ENCODE data around the gene DAGLA. TPM values are rescaled to one million over a fixed set of nuclear protein-coding genes. Genes with fewer than 3 reads are reported as not detected.
A peak's percentile ranks its signal among the peaks of the same experiment; 100 is the strongest.

Gene DAGLA
- total RNA-seq, 3 donors from 2014 or later: 7.2 to 12.0 (median 11.9) TPM

DNA sequence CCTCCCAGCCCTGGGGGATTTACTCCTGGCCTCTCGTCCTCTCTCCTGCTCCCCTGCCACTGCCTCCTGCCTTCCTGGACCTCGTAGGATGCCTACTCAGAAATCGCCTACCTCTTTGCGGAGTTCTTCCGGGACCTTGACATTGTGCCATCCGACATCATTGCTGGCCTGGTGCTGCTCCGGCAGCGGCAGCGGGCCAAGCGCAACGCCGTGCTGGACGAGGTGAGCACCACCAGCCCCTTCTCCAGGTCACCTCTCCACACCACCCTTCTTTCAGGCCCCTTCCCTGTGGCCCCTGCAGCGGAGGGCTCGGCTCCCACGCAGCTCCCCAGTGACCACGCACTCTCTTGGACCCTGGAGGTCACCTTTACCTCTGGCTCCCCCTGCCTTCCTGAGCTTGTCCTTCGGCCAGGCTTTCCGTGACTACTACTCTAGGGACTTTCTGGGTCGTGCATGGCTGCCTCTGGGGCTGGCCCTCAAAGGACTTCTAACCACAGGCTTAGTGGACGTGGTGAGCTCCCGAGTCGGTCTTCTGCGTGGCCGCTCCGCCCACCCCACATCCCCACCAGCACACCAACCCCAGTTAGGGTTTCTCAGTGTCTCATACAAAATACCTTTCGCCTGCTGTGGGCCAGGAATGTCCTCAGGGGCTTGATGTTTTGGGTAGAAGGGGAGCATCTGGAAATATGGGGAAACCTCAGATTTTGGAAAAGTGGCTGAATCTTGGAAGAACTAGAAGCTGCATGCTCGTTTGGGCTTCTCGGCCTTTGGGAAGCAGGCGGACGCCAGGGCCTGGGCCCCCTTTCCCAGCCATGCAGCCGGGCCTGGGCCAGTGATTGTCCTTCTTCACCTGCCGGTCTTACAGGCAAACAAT lies 48.1 kb downstream of the DAGLA start:
- Histone ChIP-seq H3K9me3 (no peaks in the 10 kb centered on the region), H3K36me3 (ENCODE audit: low read depth) (no peaks in the 10 kb centered on the region), H3K4me3 (no peak overlapping the region), H3K4me1 (ENCODE audit: low read depth) (no peaks in the 10 kb centered on the region)
- ATAC-seq (no peak), DNase-seq (no peak)
- TF ChIP-seq, protein P1, sequence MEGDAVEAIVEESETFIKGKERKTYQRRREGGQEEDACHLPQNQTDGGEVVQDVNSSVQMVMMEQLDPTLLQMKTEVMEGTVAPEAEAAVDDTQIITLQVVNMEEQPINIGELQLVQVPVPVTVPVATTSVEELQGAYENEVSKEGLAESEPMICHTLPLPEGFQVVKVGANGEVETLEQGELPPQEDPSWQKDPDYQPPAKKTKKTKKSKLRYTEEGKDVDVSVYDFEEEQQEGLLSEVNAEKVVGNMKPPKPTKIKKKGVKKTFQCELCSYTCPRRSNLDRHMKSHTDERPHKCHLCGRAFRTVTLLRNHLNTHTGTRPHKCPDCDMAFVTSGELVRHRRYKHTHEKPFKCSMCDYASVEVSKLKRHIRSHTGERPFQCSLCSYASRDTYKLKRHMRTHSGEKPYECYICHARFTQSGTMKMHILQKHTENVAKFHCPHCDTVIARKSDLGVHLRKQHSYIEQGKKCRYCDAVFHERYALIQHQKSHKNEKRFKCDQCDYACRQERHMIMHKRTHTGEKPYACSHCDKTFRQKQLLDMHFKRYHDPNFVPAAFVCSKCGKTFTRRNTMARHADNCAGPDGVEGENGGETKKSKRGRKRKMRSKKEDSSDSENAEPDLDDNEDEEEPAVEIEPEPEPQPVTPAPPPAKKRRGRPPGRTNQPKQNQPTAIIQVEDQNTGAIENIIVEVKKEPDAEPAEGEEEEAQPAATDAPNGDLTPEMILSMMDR (IDR thresholded peaks at IDR 0.05): no peak
- intact Hi-C loops (cut with DNase I, micrococcal nuclease): no loop called here

DNA sequence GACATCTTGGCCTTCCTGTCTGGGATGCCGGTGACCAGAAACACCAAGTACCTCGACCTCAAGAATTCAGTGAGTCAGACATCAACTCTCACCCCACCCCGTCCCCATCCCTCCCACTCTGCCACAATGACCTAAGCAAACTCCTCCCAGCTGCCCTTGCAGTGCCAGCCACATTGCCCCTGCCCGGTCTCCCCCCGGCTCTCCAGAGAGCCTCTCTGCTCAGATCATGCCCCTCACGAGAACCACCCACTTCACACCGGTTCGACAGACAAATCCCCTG lies 48.7 kb downstream of the DAGLA start:
- DNase-seq: no peak
- Histone ChIP-seq H3K4me3 (no peak overlapping the region), H3K36me3 (ENCODE audit: low read depth) (no peaks in the 10 kb centered on the region), H3K4me1 (ENCODE audit: low read depth) (no peaks in the 10 kb centered on the region), H3K9me3 (no peaks in the 10 kb centered on the region)
- intact Hi-C loops (cut with DNase I, micrococcal nuclease): no loop called here
- TF ChIP-seq, protein P1 (IDR thresholded peaks at IDR 0.05): no peak
- no peak for ATAC-seq

- DNase-seq (peak in 1 of 3 donors; percentile 48), ATAC-seq (peak; percentile 40)
- intact Hi-C loops (cut with DNase I, micrococcal nuclease): loop anchor here in 1 of 2 donors (5.0 kb wide), 1 partner anchor 53 kb away; no protein-coding TSS in a partner anchor
- Histone ChIP-seq H3K4me1 (ENCODE audit: low read depth) (no peaks in the 10 kb centered on the region), H3K4me3 (no peak overlapping the region), H3K36me3 (ENCODE audit: low read depth) (no peaks in the 10 kb centered on the region), H3K9me3 (no peaks in the 10 kb centered on the region)
- TF ChIP-seq, protein P1 (IDR thresholded peaks at IDR 0.05): no peak
Observed at GRCh38 chr11:61730240-61730994, 50.2 kb downstream of the DAGLA start.

- no peak overlapping the region for H3K4me3 ChIP-seq
- no peak for ATAC-seq
- TF ChIP-seq, protein P1 (IDR thresholded peaks at IDR 0.05): no peak
- no peaks in the 10 kb centered on the region for H3K9me3 ChIP-seq
- intact Hi-C loops (cut with DNase I, micrococcal nuclease): loop anchor here in 1 of 2 donors (5.0 kb wide), 1 partner anchor 54 kb away; no protein-coding TSS in a partner anchor
- peak in 1 of 3 donors; percentile 29 for DNase-seq
- no peaks in the 10 kb centered on the region for H3K36me3 ChIP-seq (ENCODE audit: low read depth)
- no peaks in the 10 kb centered on the region for H3K4me1 ChIP-seq (ENCODE audit: low read depth)
Observed at GRCh38 chr11:61731211-61731951, 51.2 kb downstream of the DAGLA start.

DNA sequence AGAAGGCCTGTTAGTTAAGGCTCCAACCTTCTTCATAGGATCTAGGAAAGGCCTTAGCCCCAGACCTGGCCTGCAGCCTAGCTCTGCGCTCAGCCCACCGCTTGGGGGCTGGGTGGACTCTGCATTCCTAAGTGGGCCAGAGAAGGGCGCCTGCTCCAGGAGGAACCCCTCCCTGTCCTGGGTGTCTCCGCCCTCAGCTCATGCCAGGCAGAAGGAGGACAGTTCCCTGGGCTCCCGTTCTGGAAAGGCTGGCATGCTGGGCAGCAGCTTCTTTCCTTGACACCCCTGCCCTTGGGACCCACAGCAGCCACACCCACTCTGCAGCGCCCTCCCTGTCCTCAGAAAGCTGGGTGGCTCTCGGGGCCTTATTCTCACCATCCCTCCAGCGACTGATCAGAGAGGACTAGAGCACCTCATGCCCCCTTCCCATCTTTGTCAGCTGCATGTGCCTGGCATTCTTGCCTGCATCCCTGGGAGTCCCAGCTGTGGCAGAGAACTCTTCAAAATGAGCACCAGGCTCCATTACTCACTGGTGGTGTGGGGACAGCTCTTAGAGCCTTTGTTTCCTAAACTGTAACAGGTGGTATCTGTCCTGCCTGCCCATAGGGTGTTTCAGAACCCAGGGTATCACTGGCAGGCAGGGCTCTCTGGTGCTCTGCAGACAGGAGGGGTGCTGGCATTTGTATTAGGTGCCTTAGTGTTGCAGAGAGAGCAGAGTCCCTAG lies 51.9 kb downstream of the DAGLA start:
- no peak for ATAC-seq
- no peak overlapping the region for H3K4me3 ChIP-seq
- TF ChIP-seq, protein P1 (IDR thresholded peaks at IDR 0.05): no peak
- H3K36me3 ChIP-seq (ENCODE audit: low read depth): no peaks in the 10 kb centered on the region
- no peaks in the 10 kb centered on the region for H3K4me1 ChIP-seq (ENCODE audit: low read depth)
- no peak for DNase-seq
- intact Hi-C loops (cut with DNase I, micrococcal nuclease): loop anchor here (2.0 to 5.0 kb wide), 2 partner anchors 51 to 55 kb away; partner anchors contain the start of gene DAGLA (in 1 of the 2)
- H3K9me3 ChIP-seq: no peaks in the 10 kb centered on the region
